Brain microvascular endothelial cell (primary cell): ENCODE data around the gene CDH4.

Source experiments
- DNase-seq: peaks from one replicate; pipeline ENCODE4 v3.0.0-alpha.2; 2020
- H3K27ac ChIP-seq: fragments of 250-450 bp; sonication (Bioruptor Pico); 2 replicates; pipeline ENCODE4 v1.5.1; 2020; ENCODE audit warnings: mild to moderate bottlenecking, moderate library complexity
- H3K27me3 ChIP-seq: fragments of 250-450 bp; sonication (Bioruptor Pico); replicated peaks from 2 replicates; pipeline ENCODE4 v1.5.1; 2020; ENCODE audit warnings: mild to moderate bottlenecking
- H3K36me3 ChIP-seq: fragments of 250-450 bp; sonication (Bioruptor Pico); replicated peaks from 2 replicates; pipeline ENCODE4 v1.5.1; 2020; ENCODE audit warnings: mild to moderate bottlenecking
- H3K4me3 ChIP-seq: 2 replicates; pipeline ENCODE4 v1.5.1; 2011; ENCODE audit warnings: low read depth, mild to moderate bottlenecking, control low read depth, low read length, moderate library complexity
- in situ Hi-C: cut with HindIII; loops from 2 replicates; pipeline ENCODE4 v1.10.0; 2017; ENCODE audit warnings: low sequenced_read_pairs, low pct_ligation_motif_present
- TF ChIP-seq, protein P1 (sequence below): IDR thresholded peaks from 2 replicates; pipeline ENCODE4 v1.5.1; 2011; ENCODE audit warnings: low read depth, mild to moderate bottlenecking, moderate library complexity, low read length, control low read depth, inconsistent platforms; ENCODE audit errors: missing control alignments

Gene CDH4

GRCh38 chr20:61562491-61562890 is 310.4 kb downstream of the CDH4 start:
- Histone ChIP-seq H3K27me3 (no peaks in the 10 kb centered on the region), H3K27ac (no peak overlapping the region), H3K36me3 (no peaks in the 10 kb centered on the region), H3K4me3 (no peak overlapping the region)
- DNase-seq = no peak
- in situ Hi-C loops = no loop called here
- TF ChIP-seq, protein P1, sequence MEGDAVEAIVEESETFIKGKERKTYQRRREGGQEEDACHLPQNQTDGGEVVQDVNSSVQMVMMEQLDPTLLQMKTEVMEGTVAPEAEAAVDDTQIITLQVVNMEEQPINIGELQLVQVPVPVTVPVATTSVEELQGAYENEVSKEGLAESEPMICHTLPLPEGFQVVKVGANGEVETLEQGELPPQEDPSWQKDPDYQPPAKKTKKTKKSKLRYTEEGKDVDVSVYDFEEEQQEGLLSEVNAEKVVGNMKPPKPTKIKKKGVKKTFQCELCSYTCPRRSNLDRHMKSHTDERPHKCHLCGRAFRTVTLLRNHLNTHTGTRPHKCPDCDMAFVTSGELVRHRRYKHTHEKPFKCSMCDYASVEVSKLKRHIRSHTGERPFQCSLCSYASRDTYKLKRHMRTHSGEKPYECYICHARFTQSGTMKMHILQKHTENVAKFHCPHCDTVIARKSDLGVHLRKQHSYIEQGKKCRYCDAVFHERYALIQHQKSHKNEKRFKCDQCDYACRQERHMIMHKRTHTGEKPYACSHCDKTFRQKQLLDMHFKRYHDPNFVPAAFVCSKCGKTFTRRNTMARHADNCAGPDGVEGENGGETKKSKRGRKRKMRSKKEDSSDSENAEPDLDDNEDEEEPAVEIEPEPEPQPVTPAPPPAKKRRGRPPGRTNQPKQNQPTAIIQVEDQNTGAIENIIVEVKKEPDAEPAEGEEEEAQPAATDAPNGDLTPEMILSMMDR = no peak

- no peak for DNase-seq
- H3K27ac ChIP-seq = no peak overlapping the region
- TF ChIP-seq, protein P1 = no peak
- no peaks in the 10 kb centered on the region for H3K27me3 ChIP-seq
- H3K36me3 ChIP-seq = no peaks in the 10 kb centered on the region
- in situ Hi-C loops = no loop called here
- no peak overlapping the region for H3K4me3 ChIP-seq
These were observed 310.9 kb downstream of the CDH4 start for GRCh38 chr20:61562897-61563504.

DNA sequence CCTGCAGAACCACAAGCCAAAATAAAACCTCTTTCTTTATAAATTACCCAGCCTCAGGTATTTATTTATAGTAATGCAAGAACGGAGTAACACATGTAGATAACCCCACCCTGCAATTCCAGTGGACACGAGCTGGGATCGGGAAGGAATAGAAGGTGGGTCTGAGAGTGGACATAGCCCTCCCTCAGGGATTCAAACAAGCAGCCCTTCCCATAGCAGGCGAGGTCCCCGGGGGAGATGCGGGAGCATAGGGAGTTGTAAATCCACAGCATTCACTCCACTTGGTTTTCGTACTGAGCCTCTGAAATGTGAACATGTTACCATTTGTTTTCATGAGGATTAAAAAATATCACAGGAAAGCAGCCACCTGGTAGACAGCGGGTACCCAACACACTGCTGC is 312.6 kb downstream of the CDH4 start:
- H3K36me3 ChIP-seq = no peaks in the 10 kb centered on the region
- TF ChIP-seq, protein P1 = no peak
- H3K27ac ChIP-seq = no peak overlapping the region
- H3K27me3 ChIP-seq = no peaks in the 10 kb centered on the region
- in situ Hi-C loops = no loop called here
- H3K4me3 ChIP-seq = no peak overlapping the region
- no peak for DNase-seq

- TF ChIP-seq, protein P1 = no peak
- H3K4me3 ChIP-seq = no peak overlapping the region
- no peaks in the 10 kb centered on the region for H3K36me3 ChIP-seq
- DNase-seq = no peak
- no peaks in the 10 kb centered on the region for H3K27me3 ChIP-seq
- in situ Hi-C loops = no loop called here
- no peak overlapping the region for H3K27ac ChIP-seq
These were observed 313.7 kb downstream of the CDH4 start for GRCh38 chr20:61565791-61566190.

GRCh38 chr20:61566691-61567090 is 314.6 kb downstream of the CDH4 start:
- DNase-seq = no peak
- no peaks in the 10 kb centered on the region for H3K27me3 ChIP-seq
- no peak overlapping the region for H3K4me3 ChIP-seq
- H3K27ac ChIP-seq = no peak overlapping the region
- in situ Hi-C loops = no loop called here
- H3K36me3 ChIP-seq = no peaks in the 10 kb centered on the region
- TF ChIP-seq, protein P1 = no peak

GRCh38 chr20:61567204-61567603 is 315.1 kb downstream of the CDH4 start:
- H3K36me3 ChIP-seq = no peaks in the 10 kb centered on the region
- DNase-seq = no peak
- H3K27me3 ChIP-seq = no peaks in the 10 kb centered on the region
- H3K27ac ChIP-seq = no peak overlapping the region
- TF ChIP-seq, protein P1 = no peak
- in situ Hi-C loops = no loop called here
- no peak overlapping the region for H3K4me3 ChIP-seq
